GM12878 (cell line): ENCODE data around the gene GPC5. TPM values are rescaled to one million over a fixed set of nuclear protein-coding genes. Genes with fewer than 3 reads are reported as not detected.

Experiments
- CTCF ChIP-seq, 3 experiments: IDR thresholded peaks in 2 of 3; conservative IDR thresholded peaks in 1 of 3; 2 replicates each; pipeline ENCODE4 v1.5.1; 2011; ENCODE audit warnings: low read depth in 3 of 3, low read length in 3 of 3, mild to moderate bottlenecking in 3 of 3, control low read depth in 2 of 3, moderate library complexity in 2 of 3, inconsistent platforms in 1 of 3, mixed read lengths in 1 of 3; ENCODE audit not compliant: control insufficient read depth in 2 of 3, insufficient read depth in 1 of 3; ENCODE audit errors: extremely low read depth in 1 of 3
- ETV6 ChIP-seq, 2 experiments: fragments of 450-650 bp in 1 of 2; IDR thresholded peaks in 1 of 2; conservative IDR thresholded peaks in 1 of 2; 2 replicates each; pipeline ENCODE4 v1.6.1; 2014; ENCODE audit warnings: antibody characterized with exemption in 1 of 2, borderline replicate concordance in 1 of 2, low read depth in 1 of 2, mild to moderate bottlenecking in 1 of 2, moderate library complexity in 1 of 2
- JUNB ChIP-seq: IDR thresholded peaks from 2 replicates; pipeline ENCODE4 v1.6.1; 2016; ENCODE audit warnings: antibody characterized with exemption, mild to moderate bottlenecking
- NFXL1 ChIP-seq: fragments of 450-650 bp; IDR thresholded peaks from 2 replicates; pipeline ENCODE4 v1.6.1; 2017; ENCODE audit warnings: antibody characterized with exemption, mild to moderate bottlenecking, borderline replicate concordance
- PML ChIP-seq: IDR thresholded peaks from 2 replicates; pipeline ENCODE4 v1.6.1; 2012; ENCODE audit warnings: low read length, inconsistent platforms
- POU2F2 ChIP-seq: IDR thresholded peaks from 3 replicates; pipeline ENCODE4 v1.6.1; 2011; ENCODE audit warnings: low read depth, mild to moderate bottlenecking, low read length, borderline replicate concordance
- RAD21 ChIP-seq: IDR thresholded peaks from 2 replicates; pipeline ENCODE4 v1.6.1; 2011; ENCODE audit warnings: mild to moderate bottlenecking, low read depth, low read length, moderate library complexity; ENCODE audit not compliant: insufficient read depth
- RB1 ChIP-seq: fragments of 450-650 bp; formaldehyde crosslinking; IDR thresholded peaks from 2 replicates; pipeline ENCODE4 v1.6.1; 2017; ENCODE audit warnings: mild to moderate bottlenecking, borderline replicate concordance
- SMAD1 ChIP-seq: fragments of 450-650 bp; IDR thresholded peaks from 2 replicates; pipeline ENCODE4 v1.6.1; 2018; ENCODE audit warnings: mild to moderate bottlenecking, low read depth; ENCODE audit not compliant: partially characterized antibody
- SMC3 ChIP-seq: IDR thresholded peaks from 2 replicates; pipeline ENCODE4 v1.6.1; 2011; ENCODE audit warnings: low read length, improper control_type of control experiment, borderline replicate concordance
- SREBF2 ChIP-seq: IDR thresholded peaks from 2 replicates; pipeline ENCODE4 v1.6.1; 2012; ENCODE audit warnings: mild to moderate bottlenecking, low read length
- polyA plus RNA-seq, 11 experiments: library from polyadenylated mRNA; depleted of rRNA in 4 of 11; unstranded in 6 of 11; stranded (reverse) in 5 of 11; fragments of >200 nt; fragmentation: Nextera tagmentation in 4 of 11; fragmentation: Illumina TruSeq in 1 of 11; extraction: Ambion mirVana in 4 of 11; extraction: Trizol in 1 of 11; gene quantifications; 1 replicate in 1 of 11; 2 replicates in 10 of 11; pipeline versions ENCODE4 v1.2.1 to v1.2.3, GENCODE V29; 2011 to 2016; ENCODE audit warnings: inconsistent platforms in 2 of 11, missing spikeins in 2 of 11, low read depth in 1 of 11
- total RNA-seq, 4 experiments: library from RNA; depleted of rRNA in 3 of 4; stranded (reverse); fragments of >200 nt in 3 of 4; fragmentation: Illumina TruSeq in 1 of 4; extraction: Trizol in 1 of 4; gene quantifications; 2 replicates each; pipeline versions ENCODE4 v1.2.1 to v1.2.3, GENCODE V29; 2013 to 2021
- TF ChIP-seq, protein P1 (sequence below): fragments of 450-650 bp; IDR thresholded peaks from 2 replicates; pipeline ENCODE4 v1.6.1; 2017; ENCODE audit warnings: mild to moderate bottlenecking, low read depth, inconsistent platforms; ENCODE audit not compliant: poor library complexity, severe bottlenecking

Gene GPC5
- total and polyA plus RNA-seq, 10 of the 15 experiments (the other 5 are each of a cell fraction or from before 2014, with no cell fraction given) = 0.05 to 0.87 (median 0.44) TPM; not detected in 1

DNA sequence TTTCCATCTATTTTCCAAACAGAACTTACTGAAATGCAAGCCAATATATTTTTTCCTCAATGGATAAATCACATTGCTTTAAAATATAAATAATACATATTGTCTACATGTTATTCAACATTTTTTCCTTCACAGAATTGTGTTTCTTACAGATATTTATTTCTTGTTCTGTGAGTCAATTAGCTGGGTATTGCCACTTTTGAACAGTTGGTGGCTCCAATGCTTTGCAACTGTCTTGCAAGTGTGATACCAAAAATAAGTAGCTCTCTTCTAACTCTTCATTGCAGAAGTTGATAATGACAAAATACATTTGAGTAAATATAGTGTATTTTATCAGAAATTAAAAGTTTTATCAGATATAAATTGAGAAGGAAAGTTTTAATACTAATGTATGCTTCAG lies 17.1 kb upstream of the GPC5 start (continued):
- no peak for TF ChIP-seq SREBF2
- TF ChIP-seq POU2F2 = no peak
- TF ChIP-seq PML = no peak
- no peak for TF ChIP-seq ETV6 (conservative IDR thresholded peaks at IDR 0.05 in 1 of 2, IDR thresholded peaks at IDR 0.05 in 1 of 2; ENCODE audit: borderline replicate concordance in 1 of 2, low read depth in 1 of 2)
- TF ChIP-seq SMC3 = peak; percentile 45; the same call in 1 of the 2 replicates
- TF ChIP-seq SMAD1 = no peak
- peak; percentile 34 to 53 (median 52); a peak in 5 of 6 replicates for TF ChIP-seq CTCF (IDR thresholded peaks at IDR 0.05 in 2 of 3, conservative IDR thresholded peaks at IDR 0.05 in 1 of 3; ENCODE audit: control insufficient read depth in 2 of 3, extremely low read depth in 1 of 3, insufficient read depth in 1 of 3, low read depth in 3 of 3, low read length in 3 of 3)
- no peak for TF ChIP-seq NFXL1
- TF ChIP-seq JUNB = no peak
- peak; percentile 62 for TF ChIP-seq RAD21
- TF ChIP-seq RB1 = no peak
- TF ChIP-seq, protein P1, sequence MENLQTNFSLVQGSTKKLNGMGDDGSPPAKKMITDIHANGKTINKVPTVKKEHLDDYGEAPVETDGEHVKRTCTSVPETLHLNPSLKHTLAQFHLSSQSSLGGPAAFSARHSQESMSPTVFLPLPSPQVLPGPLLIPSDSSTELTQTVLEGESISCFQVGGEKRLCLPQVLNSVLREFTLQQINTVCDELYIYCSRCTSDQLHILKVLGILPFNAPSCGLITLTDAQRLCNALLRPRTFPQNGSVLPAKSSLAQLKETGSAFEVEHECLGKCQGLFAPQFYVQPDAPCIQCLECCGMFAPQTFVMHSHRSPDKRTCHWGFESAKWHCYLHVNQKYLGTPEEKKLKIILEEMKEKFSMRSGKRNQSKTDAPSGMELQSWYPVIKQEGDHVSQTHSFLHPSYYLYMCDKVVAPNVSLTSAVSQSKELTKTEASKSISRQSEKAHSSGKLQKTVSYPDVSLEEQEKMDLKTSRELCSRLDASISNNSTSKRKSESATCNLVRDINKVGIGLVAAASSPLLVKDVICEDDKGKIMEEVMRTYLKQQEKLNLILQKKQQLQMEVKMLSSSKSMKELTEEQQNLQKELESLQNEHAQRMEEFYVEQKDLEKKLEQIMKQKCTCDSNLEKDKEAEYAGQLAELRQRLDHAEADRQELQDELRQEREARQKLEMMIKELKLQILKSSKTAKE = no peak
